Stimulated activated CD4-positive, alpha-beta T cell treated with anti-CD3 and anti-CD28 coated beads, Interleukin-15, amount 100 ng/mL, for 48 hours (primary cell): ENCODE data around the gene TSPAN5.

Source experiments
- DNase-seq, 2 donors: peaks; one replicate each; pipeline ENCODE4 v3.0.0-alpha.2; 2020; ENCODE audit warnings: low read depth in 2 of 2

Gene TSPAN5

DNA sequence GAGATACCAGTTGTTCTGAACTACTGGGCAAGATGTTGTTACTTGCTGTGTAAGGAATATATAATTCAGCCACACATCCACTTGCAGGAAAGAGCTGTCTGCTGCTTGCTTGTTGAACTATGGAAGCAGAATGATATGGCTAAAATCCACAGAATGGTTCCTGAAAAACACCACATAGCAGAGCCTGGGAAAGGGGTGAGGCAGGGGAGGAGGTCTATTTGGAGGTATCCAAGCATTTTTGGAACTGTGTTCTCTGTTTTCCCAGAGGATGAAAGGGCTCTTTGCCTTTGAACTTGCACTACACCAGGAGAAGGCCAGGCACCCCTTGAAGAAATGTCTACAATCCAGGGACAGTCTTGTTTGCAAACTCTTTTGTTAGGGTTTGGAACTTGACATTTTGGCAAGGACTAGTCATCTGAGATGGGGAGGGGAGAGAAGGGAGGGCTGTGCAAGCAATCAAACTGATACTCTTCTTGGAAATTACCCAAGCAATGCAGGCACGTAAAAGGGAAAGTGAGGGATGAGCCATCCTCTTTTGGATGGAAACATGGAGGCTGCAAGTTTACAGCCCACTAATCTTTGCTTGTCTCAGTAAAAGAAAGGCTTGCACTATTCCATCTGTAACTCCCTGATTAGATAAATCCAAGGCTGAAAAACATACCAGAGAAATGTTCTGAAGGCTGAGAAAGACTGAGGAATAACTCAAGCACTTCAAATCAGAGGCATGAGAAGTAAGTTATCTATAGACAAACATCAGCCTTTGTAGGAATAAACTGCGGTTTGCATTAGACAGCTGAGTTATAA, 141.0 kb downstream of the TSPAN5 start:
- DNase-seq, result no peak

DNA sequence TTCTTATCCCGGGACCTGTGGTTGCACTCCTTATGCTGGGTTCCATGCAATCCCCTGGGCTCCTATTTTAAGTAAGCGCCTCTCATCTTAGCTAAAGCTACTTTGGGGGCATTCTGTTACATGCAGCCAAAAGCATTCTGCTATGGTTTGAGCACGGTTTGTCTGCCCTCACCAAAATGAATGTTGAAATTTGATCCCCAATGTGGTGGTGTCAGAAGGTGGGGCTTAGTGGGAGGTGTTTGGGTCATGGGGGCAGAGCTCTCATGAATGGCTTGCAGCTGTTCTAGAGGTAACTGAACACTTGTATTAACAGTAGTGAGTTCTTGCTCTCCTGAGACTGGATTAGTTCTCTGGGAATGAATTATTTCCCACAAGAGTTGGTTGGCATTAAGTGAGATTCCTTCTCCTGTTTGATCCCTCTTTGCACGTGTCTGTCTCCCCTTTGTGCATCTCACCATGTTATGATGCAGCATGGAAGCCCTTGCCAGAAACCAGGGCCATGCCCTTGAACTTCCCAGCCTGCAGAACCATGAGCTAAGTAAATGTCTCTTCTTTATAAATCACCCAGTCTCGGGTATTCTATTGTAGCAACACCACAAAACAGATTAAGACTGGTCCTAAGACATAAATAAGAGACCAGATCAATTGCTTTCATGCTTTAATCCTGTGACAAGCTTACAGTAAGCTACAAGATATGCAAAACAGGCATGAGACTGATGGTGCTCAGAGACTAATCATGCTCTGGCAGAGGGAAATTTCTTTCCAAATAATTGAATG, 141.8 kb downstream of the TSPAN5 start:
- no peak for DNase-seq

DNA sequence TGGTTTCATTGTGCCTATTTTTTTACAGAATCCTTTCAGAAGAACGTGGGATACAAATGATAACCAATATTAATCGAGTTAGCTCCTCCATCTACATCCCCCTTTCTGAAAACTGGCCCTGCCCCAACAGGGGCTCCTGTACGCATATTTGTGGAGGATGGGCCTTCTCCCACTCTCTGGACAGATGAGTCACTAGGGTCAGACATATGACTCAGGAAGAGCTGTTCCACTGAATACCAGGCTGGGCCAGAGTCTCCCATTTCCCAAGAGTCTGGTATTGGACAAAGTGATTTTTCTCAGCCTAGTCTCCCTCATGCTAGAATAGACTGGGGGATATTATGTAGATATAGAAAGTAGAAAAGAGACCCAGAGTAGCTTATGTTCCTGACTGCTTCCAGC, 142.4 kb downstream of the TSPAN5 start:
- no peak for DNase-seq

DNA sequence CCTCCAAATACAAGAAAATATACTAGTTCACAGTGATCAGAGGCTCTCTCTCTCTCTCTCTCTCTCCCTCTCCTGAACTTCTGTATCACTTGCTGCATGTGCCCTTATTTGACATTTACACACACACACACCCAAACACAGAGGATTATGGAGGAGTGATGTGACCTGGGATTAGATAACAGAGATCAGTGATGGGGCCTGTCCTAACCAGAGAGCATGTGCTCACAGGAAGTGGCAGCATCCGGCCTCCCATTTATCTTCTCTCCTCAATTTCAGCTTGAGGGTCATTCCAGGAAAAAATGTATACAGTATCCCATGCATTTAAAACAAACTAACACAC, 143.0 kb downstream of the TSPAN5 start:
- DNase-seq, result no peak

DNA sequence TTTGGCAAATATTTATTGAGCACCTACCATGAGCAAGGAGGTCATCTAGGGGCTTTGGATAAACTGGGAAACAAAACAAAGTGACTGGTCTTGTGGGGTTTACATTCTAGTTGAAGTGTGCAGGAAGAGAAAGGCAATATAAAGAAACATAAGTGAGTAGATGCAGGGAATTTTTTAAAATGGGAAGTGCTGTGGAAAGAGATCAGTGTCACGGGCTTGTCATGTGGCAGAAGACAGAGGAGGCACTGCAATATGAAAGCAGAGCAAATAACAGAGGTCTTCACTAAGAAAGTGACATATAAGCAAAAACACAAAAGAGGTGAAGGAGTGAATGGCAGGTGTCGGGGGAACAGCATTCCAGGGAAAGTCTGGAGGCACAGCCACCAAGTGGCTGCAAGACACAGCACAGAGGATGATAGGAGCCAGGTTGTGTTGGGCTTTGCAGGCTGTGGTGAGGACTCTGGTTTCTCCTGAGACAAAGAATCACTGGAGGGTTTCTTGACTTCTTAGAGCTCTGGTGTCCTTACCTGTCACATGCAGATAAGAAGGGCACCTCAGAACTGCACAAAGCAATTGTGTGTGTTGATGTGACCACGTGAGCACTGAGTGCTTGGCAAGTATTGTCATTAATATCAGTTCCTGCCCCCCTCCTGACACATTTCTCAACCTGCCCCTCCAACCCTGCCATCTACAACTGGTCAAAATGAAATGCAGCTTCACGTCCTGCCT, 143.5 kb downstream of the TSPAN5 start:
- no peak for DNase-seq

DNA sequence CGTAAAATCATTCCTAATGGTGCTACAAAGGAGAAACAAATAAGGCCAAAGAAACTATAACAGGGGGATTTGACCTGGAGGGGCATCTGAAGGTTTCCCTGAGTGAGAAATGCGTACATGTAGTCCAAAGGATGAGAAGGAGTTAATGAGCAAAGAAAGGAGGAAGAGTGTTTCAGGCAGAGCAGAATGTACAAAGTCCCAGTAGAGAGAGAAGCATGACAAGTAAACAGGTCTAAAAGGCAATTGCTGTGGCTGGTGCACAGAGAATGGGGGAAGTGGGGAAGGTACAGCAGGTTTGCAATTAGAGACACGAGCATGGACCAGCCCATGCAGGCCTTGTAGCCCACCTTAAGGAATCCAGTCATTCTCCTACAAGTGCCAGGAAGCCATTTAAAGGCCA, 145.5 kb downstream of the TSPAN5 start:
- no peak for DNase-seq

DNA sequence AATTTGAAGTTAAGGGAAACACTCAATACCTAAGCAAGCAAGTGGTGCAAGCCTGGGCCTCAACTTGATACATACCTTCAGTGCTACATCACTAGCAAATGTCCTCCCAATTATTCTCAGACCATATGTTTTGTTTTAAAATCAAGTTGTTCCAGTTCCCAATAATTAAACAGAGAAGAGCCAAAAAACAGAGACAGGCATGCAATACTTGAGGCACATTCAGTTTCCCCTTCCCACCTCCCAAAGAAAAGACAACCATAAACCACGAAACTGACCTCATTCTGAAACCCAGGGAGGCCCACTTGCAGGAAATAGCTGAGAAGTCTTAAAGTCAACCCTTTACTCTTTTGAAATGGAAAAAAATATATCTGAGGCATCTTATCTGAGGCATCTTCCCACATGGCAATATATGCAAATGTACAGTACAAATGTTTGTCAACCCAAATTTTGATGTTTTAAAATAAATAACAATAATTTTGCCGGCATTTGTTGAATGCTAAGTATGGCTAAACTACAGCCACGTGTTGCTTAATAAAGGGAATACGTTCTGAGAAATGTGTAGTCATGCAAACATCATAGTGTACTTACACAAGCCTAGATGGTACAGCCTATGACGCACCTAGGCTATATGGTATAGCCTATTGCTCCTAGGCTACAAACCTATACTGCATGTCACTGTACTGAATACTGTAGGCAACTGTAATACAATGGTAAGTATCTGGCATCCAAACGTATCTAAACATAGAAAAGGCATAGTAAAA, 147.5 kb downstream of the TSPAN5 start:
- no peak for DNase-seq

DNA sequence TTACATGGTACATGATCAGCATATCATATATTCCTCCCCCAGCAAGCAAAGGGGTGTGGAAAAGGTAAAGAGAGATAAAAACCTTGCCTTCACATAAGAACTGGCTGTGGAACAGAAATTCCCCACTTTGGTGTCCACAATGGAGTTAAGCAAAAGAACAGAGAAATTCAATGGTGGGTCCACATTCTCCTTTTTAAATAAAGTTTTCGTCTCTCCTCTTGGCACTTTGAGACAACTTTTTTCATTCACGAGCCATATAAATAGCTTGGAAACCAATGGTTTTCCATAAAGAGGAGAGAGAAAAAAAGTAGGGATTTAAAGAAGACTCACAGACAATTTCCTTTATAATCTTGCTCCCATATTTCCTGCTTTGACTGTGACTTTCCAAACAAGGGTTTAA, 148.1 kb downstream of the TSPAN5 start:
- DNase-seq, result no peak

DNA sequence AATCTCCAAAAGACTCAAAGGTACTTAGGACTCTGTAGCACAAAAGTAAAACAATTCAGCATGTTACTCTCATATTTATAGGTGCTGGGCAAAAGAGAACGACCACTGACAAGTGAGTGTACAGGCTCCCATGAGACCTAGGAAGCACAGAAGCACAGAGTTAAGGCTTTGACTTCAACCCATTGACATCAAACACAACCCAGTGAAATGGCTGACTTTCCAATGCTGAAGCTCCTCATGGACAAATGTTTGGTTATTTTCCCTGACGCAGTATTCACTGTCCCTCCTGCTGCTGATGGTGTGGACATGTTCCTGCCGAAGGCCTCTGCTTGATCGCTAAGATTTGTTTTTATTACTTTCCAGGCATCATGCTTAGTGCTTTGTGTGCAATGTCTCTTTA, 148.7 kb downstream of the TSPAN5 start:
- DNase-seq, result no peak

DNA sequence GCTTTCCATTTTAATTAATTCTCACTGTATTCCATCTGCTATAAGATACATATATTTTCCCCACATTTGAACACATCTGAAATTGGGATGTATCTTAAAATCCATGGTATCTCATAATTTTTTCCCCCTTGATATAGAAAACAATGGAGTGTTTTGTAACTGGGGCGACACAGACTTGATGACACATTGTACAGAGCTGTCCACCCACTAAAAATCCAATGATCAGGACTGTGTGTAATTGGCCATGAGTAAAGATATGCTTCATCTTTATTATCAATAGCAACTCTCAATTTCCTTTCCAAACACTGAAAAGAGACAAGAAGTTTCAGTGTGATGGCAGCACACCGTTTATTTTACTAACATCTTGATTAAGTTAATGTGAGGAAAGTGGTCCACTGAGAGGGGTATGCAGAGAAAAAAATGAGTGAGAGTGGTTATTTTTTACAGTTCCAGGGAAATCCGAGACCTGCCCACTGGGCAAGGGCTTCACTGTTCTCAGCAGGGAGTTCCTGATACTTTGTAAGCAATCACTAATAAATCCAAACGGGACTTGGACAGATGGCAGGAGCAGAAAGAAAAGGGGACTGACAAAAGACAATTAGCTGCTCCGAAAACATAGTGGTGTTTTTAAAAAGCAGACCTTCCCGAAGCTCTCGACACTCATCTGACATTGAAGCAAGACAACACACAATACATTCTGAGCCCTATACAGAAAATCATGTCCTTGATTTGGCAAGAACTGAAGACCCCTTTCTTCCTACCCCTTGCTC, 149.4 kb downstream of the TSPAN5 start:
- DNase-seq, result no peak

DNA sequence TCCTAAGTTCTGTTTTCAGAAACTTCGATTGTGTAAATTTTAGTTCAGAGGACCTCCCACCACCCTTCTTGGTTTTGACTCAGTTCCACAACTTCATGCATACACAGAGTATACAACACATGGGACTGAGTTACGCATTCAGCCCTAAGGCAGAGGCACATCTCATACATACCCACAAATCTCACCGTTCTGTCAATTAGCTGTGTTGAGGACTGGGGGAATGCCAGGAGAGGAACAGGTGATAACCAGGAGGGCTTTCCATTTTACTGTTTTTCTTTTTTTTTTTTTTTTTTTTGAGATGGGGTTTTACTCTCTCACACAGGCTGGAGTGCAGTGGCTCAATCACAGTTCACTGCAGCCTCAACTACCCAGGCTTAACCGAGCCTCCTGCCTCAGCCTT, 150.2 kb downstream of the TSPAN5 start:
- DNase-seq, result no peak

DNA sequence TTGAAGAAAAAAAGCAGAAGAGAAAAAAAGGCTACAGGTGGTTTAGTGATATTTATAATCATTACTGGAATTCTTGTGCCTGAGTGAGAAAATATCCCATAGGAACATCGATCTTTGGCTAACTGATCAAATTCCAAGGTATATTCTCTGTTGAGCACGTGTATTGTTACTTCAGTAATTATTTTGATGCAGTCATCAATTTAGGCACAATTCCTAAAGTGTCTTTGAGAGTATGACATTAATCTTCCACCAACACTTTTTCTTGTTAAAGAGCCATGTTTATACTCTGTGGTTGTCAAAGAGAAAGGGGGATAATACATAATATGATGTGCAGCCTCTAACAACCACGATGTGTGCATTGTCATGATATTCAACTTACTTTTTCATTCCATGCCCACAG, 151.1 kb downstream of the TSPAN5 start:
- no peak for DNase-seq

DNA sequence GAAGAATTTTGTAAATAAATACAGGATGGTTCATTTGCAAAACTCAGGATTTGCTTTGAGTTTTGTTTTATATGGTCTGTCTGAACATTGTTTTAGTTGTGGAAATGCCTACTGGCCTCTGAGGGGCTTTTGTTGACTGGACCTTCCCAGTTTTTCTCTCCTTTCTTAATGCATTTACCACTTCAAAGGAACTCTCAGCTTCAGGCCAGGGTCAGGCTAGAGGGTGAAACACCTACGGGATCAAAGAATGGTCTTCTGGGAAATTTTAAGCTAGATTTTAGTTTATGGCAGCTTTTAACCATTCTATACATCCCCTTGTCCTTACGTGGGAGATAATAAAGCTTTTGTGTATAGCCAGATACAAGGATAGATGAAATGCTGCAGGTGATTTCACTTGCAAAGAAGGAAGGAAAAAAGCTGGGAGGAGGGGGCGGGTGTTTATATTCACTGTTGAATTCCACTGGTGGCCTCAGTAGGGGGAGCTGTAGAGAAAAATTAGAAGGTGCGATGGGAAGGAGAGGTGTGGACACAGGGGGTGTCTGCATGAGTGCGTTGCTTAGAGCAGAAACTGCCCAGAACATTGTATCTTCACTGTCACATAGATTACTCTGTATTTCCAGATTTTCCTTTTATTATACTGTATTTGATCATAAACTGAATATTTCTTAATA, 151.8 kb downstream of the TSPAN5 start:
- no peak for DNase-seq

DNA sequence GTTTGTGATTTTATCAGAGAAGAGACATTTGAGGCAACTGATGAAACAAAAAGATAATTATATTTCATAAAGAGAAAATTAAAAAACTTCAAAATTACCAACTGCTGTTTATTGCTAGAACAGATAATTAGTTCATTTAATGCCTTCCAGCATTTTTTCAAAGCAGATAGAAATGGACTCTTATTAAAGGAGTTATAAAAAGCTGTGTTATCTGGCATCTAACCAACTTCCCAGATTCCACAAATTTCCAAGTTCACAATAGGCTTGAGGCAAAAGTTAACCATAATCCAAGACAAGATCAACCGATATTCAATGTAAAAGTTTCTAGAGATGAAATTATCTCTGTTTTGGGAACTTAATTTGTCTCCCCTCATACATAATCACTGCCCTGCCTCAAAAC, 152.4 kb downstream of the TSPAN5 start:
- no peak for DNase-seq

DNA sequence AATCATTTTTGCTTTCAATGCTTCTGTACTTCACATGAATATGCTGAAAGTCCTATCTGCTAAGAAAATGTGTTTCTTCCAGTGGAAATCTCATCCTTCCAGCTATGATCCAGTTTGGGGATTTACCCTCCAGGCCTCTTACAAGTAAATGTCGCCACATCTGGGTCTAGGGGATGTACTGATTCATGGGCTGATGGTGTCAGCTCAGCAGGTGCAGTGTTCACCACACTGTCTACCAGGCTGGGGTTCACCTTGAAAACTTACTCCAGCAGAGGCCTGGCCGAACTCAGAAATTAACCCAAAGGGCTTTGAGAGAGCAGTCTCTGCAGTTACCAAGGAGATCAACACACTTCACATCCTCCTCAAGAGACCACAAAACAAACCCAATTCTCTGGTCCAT, 154.3 kb downstream of the TSPAN5 start:
- no peak for DNase-seq

DNA sequence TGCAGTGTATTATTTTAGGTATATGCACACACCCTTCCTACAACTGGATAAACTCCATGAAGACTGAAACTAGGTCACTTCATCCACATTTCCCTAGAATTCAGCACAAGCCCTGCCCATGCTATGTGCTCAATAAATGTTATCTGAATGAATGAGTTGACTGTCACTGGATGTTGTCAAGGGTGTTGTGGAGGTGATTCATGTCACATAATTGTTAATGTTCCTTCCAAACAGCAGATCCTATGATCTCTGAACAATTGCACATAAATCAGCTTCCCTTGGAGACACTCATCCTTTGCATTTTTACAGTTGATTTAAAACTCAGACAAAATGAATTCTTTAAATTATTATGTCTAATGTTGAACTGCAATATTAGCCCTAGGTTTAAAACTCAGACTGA, 154.7 kb downstream of the TSPAN5 start:
- no peak for DNase-seq

DNA sequence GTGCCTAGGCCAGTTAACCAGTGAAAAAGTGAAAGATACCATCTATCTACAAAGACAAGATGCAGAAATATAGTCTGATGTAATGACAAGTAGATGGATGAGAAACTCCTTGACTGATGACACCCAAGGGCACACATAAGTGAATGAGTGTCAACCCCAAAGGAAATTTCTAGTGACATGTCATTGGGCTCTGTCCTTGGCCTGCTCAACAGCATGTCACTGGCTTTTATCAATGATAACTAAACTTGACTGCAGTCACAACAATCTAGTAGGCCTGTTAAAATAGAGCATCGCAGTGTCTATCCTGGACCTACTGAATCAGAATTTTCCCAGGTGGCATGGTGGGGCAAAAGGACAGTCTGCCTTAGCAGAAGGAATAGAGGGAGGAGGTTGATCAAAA, 155.8 kb downstream of the TSPAN5 start:
- DNase-seq, result no peak

DNA sequence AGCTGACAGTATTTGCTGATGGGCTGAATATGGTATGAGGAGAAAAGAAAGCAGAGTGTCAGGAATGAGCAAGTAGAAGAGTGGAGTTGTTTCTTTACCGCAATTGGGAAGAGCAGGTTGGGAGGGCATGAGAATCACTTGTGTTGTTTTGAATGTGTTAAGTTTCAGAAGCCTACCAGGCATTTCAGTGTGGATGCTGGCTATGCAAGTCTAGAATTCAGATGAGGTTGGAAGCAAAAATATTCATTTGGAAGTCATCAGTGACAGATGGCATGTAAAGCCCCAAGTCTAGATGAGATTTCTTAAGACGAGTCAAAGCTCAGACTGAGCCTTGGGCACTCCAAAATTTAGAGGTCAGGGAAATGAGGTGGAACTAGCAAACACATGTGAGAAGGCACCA, 156.4 kb downstream of the TSPAN5 start:
- no peak for DNase-seq

DNA sequence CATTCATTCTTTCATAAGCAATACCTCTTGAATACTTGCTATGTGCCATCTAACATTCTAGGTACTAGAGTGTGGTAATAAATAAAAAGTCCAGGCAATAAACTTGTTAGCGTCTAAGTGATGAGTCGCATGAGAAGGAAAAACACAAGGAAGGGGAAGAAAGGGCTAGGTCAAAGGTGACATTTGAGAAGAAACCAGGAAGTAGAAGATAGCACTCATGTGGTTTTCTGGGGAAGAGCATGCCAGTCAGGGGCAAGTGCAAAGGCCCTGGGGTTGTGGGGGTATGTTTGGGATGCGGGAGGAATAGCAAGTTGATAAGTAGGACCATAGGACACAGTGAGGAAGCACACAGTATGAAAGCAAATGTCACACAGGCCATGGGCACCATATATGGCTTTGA, 157.0 kb downstream of the TSPAN5 start:
- no peak for DNase-seq

DNA sequence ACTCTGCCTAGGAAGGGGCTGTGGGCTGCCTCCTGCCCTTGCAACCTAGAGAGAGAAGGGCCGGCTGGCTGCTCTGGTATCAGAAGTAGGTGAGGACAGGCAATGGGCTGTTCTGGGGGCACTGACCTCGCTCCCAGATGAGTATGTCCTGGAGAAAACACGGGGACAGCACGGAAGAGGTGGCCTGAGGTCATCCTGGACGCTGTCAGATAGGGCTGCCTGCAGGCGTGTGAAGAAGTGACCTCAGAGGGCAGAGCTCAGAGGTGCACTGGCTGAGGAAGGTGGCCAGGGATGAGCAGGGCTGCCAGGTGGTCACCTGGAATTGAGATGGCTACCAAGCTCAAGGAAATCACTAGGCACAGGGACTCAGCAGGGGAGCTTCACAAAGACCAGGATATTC, 159.6 kb downstream of the TSPAN5 start:
- DNase-seq, result no peak
